ENCODE data around the gene ASIC1.
A peak's percentile ranks its signal among the peaks of the same experiment; 100 is the strongest.

ASIC1 gene

GRCh38 chr12:50073206-50073605 is 15.8 kb downstream of the ASIC1 start:
- no peak overlapping the region for H2AFZ ChIP-seq (ENCODE audit: low read depth)
- no peak for TF ChIP-seq CTCF (conservative IDR thresholded peaks at IDR 0.05; ENCODE audit: low read depth, low read length)
- H3K4me3 ChIP-seq (IDR thresholded peaks at IDR 0.05; ENCODE audit: insufficient read depth, low read depth, low read length) = no peak overlapping the region
- H3K27me3 ChIP-seq (ENCODE audit: insufficient read depth, low read depth) = no peaks in the 10 kb centered on the region; the same call in 1 of the 2 replicates
- H3K27ac ChIP-seq = no peak overlapping the region
- no peaks in the 10 kb centered on the region for H3K79me2 ChIP-seq (ENCODE audit: insufficient read depth, low read depth)
- no peak overlapping the region for H3K9ac ChIP-seq
- no peak overlapping the region for H3K4me2 ChIP-seq
- no peaks in the 10 kb centered on the region for H4K20me1 ChIP-seq (ENCODE audit: insufficient read depth)
- peaks cover 22% of the 10 kb centered on the region for H3K4me1 ChIP-seq (ENCODE audit: low read depth, poor library complexity, severe bottlenecking)
- H3K36me3 ChIP-seq (ENCODE audit: insufficient read depth) = no peaks in the 10 kb centered on the region

- TF ChIP-seq CTCF (conservative IDR thresholded peaks at IDR 0.05; ENCODE audit: low read depth, low read length) = no peak
- H3K4me2 ChIP-seq = no peak overlapping the region
These were observed 16.3 kb downstream of the ASIC1 start for GRCh38 chr12:50073712-50074111.

GRCh38 chr12:50074936-50075807 is 17.8 kb downstream of the ASIC1 start:
- H3K4me3 ChIP-seq (IDR thresholded peaks at IDR 0.05; ENCODE audit: insufficient read depth, low read depth, low read length) = no peak overlapping the region
- no peak overlapping the region for H3K9ac ChIP-seq
- no peak overlapping the region for H3K27ac ChIP-seq
- no peak overlapping the region for H3K4me2 ChIP-seq
- H2AFZ ChIP-seq (ENCODE audit: low read depth) = 0 out of 2 replicates have a peak overlapping the region, but pooled peaks have one; percentile 38
- peak; percentile 96 for TF ChIP-seq CTCF (conservative IDR thresholded peaks at IDR 0.05; ENCODE audit: low read depth, low read length)
- no peaks in the 10 kb centered on the region for H3K79me2 ChIP-seq (ENCODE audit: insufficient read depth, low read depth)
- no peaks in the 10 kb centered on the region for H4K20me1 ChIP-seq (ENCODE audit: insufficient read depth)
- H3K27me3 ChIP-seq (ENCODE audit: insufficient read depth, low read depth) = no peaks in the 10 kb centered on the region; the same call in 1 of the 2 replicates
- peaks cover 18% of the 10 kb centered on the region for H3K4me1 ChIP-seq (ENCODE audit: low read depth, poor library complexity, severe bottlenecking)
- H3K36me3 ChIP-seq (ENCODE audit: insufficient read depth) = no peaks in the 10 kb centered on the region

More at GRCh38 chr12:50073712-50074111, 16.3 kb downstream of the ASIC1 start:
- Histone ChIP-seq H3K36me3 (ENCODE audit: insufficient read depth) (no peaks in the 10 kb centered on the region), H3K27me3 (ENCODE audit: insufficient read depth, low read depth) (no peaks in the 10 kb centered on the region; the same call in 1 of the 2 replicates), H2AFZ (ENCODE audit: low read depth) (no peak overlapping the region), H3K27ac (no peak overlapping the region), H3K4me3 (IDR thresholded peaks at IDR 0.05; ENCODE audit: insufficient read depth, low read depth, low read length) (no peak overlapping the region), H3K9ac (no peak overlapping the region), H4K20me1 (ENCODE audit: insufficient read depth) (no peaks in the 10 kb centered on the region), H3K4me1 (ENCODE audit: low read depth, poor library complexity, severe bottlenecking) (peaks cover 22% of the 10 kb centered on the region), H3K79me2 (ENCODE audit: insufficient read depth, low read depth) (no peaks in the 10 kb centered on the region)

- H3K4me2 ChIP-seq = no peak overlapping the region
- H3K79me2 ChIP-seq (ENCODE audit: insufficient read depth, low read depth) = no peaks in the 10 kb centered on the region
- no peak overlapping the region for H3K27ac ChIP-seq
- H3K9ac ChIP-seq = no peak overlapping the region
- no peaks in the 10 kb centered on the region for H4K20me1 ChIP-seq (ENCODE audit: insufficient read depth)
- H3K36me3 ChIP-seq (ENCODE audit: insufficient read depth) = no peaks in the 10 kb centered on the region
- H2AFZ ChIP-seq (ENCODE audit: low read depth) = 0 out of 2 replicates have a peak overlapping the region, but pooled peaks have one; percentile 38
- H3K27me3 ChIP-seq (ENCODE audit: insufficient read depth, low read depth) = no peaks in the 10 kb centered on the region; the same call in 1 of the 2 replicates
- H3K4me3 ChIP-seq (IDR thresholded peaks at IDR 0.05; ENCODE audit: insufficient read depth, low read depth, low read length) = no peak overlapping the region
- TF ChIP-seq CTCF (conservative IDR thresholded peaks at IDR 0.05; ENCODE audit: low read depth, low read length) = no peak
- H3K4me1 ChIP-seq (ENCODE audit: low read depth, poor library complexity, severe bottlenecking) = peaks cover 11% of the 10 kb centered on the region
These were observed 18.4 kb downstream of the ASIC1 start for GRCh38 chr12:50075808-50076170.

Data from KMS-11 (cell line).